Loucy (cell line): ENCODE measurements around the gene SLC9A9.

ENCODE experiments used
- CTCF ChIP-seq: fragments of 200-600 bp; sonication (generic); conservative IDR thresholded peaks from 2 replicates; pipeline ENCODE4 v1.5.1; 2014; ENCODE audit warnings: mild to moderate bottlenecking, antibody characterized with exemption, low read length
- EZH2phosphoT487 ChIP-seq: fragments of 200-600 bp; IDR thresholded peaks from 2 replicates; pipeline ENCODE4 v1.6.1; 2018; ENCODE audit warnings: antibody characterized with exemption, mild to moderate bottlenecking, moderate library complexity, borderline replicate concordance

DNA sequence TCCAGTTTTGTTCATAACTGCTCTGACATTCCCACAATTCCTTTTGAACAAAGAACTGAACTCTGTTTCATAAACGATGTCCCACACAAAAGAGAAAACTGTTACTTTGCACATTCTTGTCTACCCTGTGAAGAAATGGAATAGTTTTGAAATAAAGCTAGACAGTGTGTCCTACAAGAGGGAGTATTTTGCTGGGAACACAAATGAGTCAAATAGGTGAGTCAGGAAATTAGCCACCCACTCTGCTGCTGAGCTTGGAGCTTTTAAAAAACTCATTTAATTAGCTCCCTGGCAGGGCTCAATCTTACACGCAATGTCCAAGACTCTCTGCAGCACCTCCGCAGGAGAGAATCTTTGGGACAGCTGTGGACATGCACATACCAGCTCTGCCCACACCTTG is 193.4 kb downstream of the SLC9A9 start:
- TF ChIP-seq CTCF (no peak), EZH2phosphoT487 (no peak)
